ENCODE measurements around the gene PIK3C2G.

Gene PIK3C2G

DNA sequence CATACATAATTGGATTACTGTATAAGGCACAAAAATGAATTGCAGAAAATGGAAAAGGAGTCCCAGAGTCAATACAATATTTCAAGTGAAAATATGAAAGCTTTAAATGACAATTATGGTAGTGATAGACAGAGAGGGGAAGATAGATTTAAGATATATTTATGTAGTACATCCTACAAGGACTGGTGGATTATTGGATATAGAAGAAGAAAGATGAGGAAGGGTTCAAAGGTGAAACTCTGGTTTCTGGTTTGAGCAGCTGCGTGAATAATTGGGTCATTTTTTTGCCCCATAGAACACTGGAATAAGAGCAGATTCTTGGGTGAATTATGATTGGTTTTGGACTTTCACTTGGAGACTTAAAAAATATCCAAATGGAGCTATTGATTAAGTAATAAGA, 19.4 kb downstream of the PIK3C2G start:
- TF ChIP-seq, protein P1, sequence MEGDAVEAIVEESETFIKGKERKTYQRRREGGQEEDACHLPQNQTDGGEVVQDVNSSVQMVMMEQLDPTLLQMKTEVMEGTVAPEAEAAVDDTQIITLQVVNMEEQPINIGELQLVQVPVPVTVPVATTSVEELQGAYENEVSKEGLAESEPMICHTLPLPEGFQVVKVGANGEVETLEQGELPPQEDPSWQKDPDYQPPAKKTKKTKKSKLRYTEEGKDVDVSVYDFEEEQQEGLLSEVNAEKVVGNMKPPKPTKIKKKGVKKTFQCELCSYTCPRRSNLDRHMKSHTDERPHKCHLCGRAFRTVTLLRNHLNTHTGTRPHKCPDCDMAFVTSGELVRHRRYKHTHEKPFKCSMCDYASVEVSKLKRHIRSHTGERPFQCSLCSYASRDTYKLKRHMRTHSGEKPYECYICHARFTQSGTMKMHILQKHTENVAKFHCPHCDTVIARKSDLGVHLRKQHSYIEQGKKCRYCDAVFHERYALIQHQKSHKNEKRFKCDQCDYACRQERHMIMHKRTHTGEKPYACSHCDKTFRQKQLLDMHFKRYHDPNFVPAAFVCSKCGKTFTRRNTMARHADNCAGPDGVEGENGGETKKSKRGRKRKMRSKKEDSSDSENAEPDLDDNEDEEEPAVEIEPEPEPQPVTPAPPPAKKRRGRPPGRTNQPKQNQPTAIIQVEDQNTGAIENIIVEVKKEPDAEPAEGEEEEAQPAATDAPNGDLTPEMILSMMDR (conservative IDR thresholded peaks at IDR 0.05; ENCODE audit: low read length), result no peak
- TF ChIP-seq EZH2phosphoT487 (IDR thresholded peaks at IDR 0.05; ENCODE audit: borderline replicate concordance), result no peak
- Histone ChIP-seq H3K9me3 (ENCODE audit: insufficient read depth, low read depth, low read length) (no peaks in the 10 kb centered on the region), H3K79me2 (ENCODE audit: insufficient read depth, low read length) (no peaks in the 10 kb centered on the region), H4K20me1 (ENCODE audit: insufficient read depth, low read length, poor library complexity, severe bottlenecking) (no peaks in the 10 kb centered on the region), H3K4me3 (ENCODE audit: low read length, poor library complexity, severe bottlenecking) (no peak overlapping the region), H2AFZ (ENCODE audit: low read length) (no peak overlapping the region), H3K9ac (ENCODE audit: low read depth, low read length, poor library complexity, severe bottlenecking) (no peak overlapping the region), H3K4me2 (ENCODE audit: low read depth, low read length, poor library complexity, severe bottlenecking) (no peak overlapping the region), H3K27me3 (ENCODE audit: insufficient read depth, low read length, poor library complexity, severe bottlenecking) (no peaks in the 10 kb centered on the region), H3K4me1 (ENCODE audit: insufficient read depth, low read length, poor library complexity, severe bottlenecking) (no peaks in the 10 kb centered on the region), H3K9me2 (replicated peaks; ENCODE audit: low read depth, low read length) (no peaks in the 10 kb centered on the region), H3F3A (ENCODE audit: low read depth) (no peaks in the 10 kb centered on the region), H3K36me3 (ENCODE audit: insufficient read depth, low read length) (no peaks in the 10 kb centered on the region)

DNA sequence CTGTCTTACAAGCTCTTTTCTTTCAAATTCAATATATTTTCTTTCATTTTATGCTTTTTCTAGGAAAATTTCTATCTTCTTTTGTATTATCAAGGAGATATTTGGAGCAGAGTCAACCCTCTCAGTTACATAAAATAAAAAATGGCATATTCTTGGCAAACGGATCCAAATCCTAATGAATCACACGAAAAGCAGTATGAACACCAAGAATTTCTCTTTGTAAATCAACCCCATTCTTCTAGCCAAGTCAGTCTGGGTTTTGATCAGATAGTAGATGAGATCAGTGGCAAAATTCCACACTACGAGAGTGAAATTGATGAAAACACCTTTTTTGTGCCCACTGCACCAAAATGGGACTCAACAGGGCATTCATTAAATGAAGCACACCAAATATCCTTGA, 20.6 kb downstream of the PIK3C2G start:
- Histone ChIP-seq H3K4me3 (ENCODE audit: low read length, poor library complexity, severe bottlenecking) (no peak overlapping the region), H3K79me2 (ENCODE audit: insufficient read depth, low read length) (no peaks in the 10 kb centered on the region), H3F3A (ENCODE audit: low read depth) (no peaks in the 10 kb centered on the region), H3K4me1 (ENCODE audit: insufficient read depth, low read length, poor library complexity, severe bottlenecking) (no peaks in the 10 kb centered on the region), H3K27me3 (ENCODE audit: insufficient read depth, low read length, poor library complexity, severe bottlenecking) (no peaks in the 10 kb centered on the region), H4K20me1 (ENCODE audit: insufficient read depth, low read length, poor library complexity, severe bottlenecking) (no peaks in the 10 kb centered on the region), H3K36me3 (ENCODE audit: insufficient read depth, low read length) (no peaks in the 10 kb centered on the region), H3K9ac (ENCODE audit: low read depth, low read length, poor library complexity, severe bottlenecking) (no peak overlapping the region), H3K9me3 (ENCODE audit: insufficient read depth, low read depth, low read length) (no peaks in the 10 kb centered on the region), H2AFZ (ENCODE audit: low read length) (no peak overlapping the region), H3K9me2 (replicated peaks; ENCODE audit: low read depth, low read length) (no peaks in the 10 kb centered on the region), H3K4me2 (ENCODE audit: low read depth, low read length, poor library complexity, severe bottlenecking) (no peak overlapping the region)
- TF ChIP-seq, protein P1 (conservative IDR thresholded peaks at IDR 0.05; ENCODE audit: low read length), result no peak
- no peak for TF ChIP-seq EZH2phosphoT487 (IDR thresholded peaks at IDR 0.05; ENCODE audit: borderline replicate concordance)

DNA sequence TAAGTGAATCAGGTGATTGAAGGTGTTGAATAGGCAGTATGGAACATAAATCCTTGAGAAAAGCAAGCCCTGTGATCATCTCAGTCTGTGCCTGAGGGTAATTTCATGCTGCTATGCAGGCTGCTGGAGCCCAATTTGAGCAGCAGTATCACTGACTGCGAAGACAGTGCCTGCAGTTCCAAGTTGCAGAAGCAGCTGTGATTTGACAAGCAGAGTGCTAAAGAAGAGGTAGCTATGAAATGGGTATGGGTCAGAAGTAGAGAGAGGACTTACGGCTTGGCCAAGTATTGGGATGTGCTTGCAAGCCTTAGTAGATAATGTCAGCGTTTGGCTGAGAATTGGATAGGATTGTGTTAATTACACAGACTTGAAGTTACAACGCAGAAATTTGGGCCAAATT, 22.5 kb downstream of the PIK3C2G start:
- no peaks in the 10 kb centered on the region for H3K27me3 ChIP-seq (ENCODE audit: insufficient read depth, low read length, poor library complexity, severe bottlenecking)
- no peak overlapping the region for H3K9ac ChIP-seq (ENCODE audit: low read depth, low read length, poor library complexity, severe bottlenecking)
- no peaks in the 10 kb centered on the region for H4K20me1 ChIP-seq (ENCODE audit: insufficient read depth, low read length, poor library complexity, severe bottlenecking)
- no peak overlapping the region for H2AFZ ChIP-seq (ENCODE audit: low read length)
- no peaks in the 10 kb centered on the region for H3K79me2 ChIP-seq (ENCODE audit: insufficient read depth, low read length)
- H3K9me3 ChIP-seq (ENCODE audit: insufficient read depth, low read depth, low read length), result no peaks in the 10 kb centered on the region
- H3K4me2 ChIP-seq (ENCODE audit: low read depth, low read length, poor library complexity, severe bottlenecking), result no peak overlapping the region
- TF ChIP-seq, protein P1 (conservative IDR thresholded peaks at IDR 0.05; ENCODE audit: low read length), result no peak
- no peak for TF ChIP-seq EZH2phosphoT487 (IDR thresholded peaks at IDR 0.05; ENCODE audit: borderline replicate concordance)
- H3K4me3 ChIP-seq (ENCODE audit: low read length, poor library complexity, severe bottlenecking), result no peak overlapping the region
- H3K9me2 ChIP-seq (replicated peaks; ENCODE audit: low read depth, low read length), result no peaks in the 10 kb centered on the region
- H3K36me3 ChIP-seq (ENCODE audit: insufficient read depth, low read length), result no peaks in the 10 kb centered on the region
- no peaks in the 10 kb centered on the region for H3K4me1 ChIP-seq (ENCODE audit: insufficient read depth, low read length, poor library complexity, severe bottlenecking)
- no peaks in the 10 kb centered on the region for H3F3A ChIP-seq (ENCODE audit: low read depth)

All from Loucy (cell line).